Fibroblast of skin of left quadriceps (primary cell): ENCODE data around the gene HBG1.
"Not testable (repeated sequence)": the region's sequence is repeated elsewhere in the genome, so short reads cannot be mapped to it uniquely, and the experiment has no call there.

Source experiments
- DNase-seq, 2 experiments: peaks; one replicate each; pipeline ENCODE4 v3.0.0-alpha.2; 2013; ENCODE audit warnings: low read depth in 2 of 2

The HBG1 gene

GRCh38 chr11:5277807-5278382, 28.2 kb upstream of the HBG1 start:
- no peak for DNase-seq

GRCh38 chr11:5276697-5277096, 27.0 kb upstream of the HBG1 start:
- no peak for DNase-seq

- no peak for DNase-seq
Observed at GRCh38 chr11:5275369-5276110, 25.9 kb upstream of the HBG1 start.

- no peak for DNase-seq
Observed at GRCh38 chr11:5274395-5274794, 24.7 kb upstream of the HBG1 start.

- no peak for DNase-seq
Observed at GRCh38 chr11:5272395-5273017, 22.8 kb upstream of the HBG1 start.

GRCh38 chr11:5269715-5270147, 20.1 kb upstream of the HBG1 start, which contains the start of gene HBE1:
Gene HBE1, minus strand, starts transcription at chr11:5269945. Its CDS starts 55 bp downstream, at chr11:5269890.
- DNase-seq = no peak

GRCh38 chr11:5267033-5267563, 17.4 kb upstream of the HBG1 start:
- DNase-seq = no peak

GRCh38 chr11:5266609-5267008, 17.0 kb upstream of the HBG1 start:
- no peak for DNase-seq

- no peak for DNase-seq
Observed at GRCh38 chr11:5265832-5266231, 16.2 kb upstream of the HBG1 start.

GRCh38 chr11:5258543-5259262, 9.0 kb upstream of the HBG1 start:
- DNase-seq = no peak

- no peak for DNase-seq
Observed at GRCh38 chr11:5257296-5257695, 7.6 kb upstream of the HBG1 start.

GRCh38 chr11:5254646-5255413, 5.2 kb upstream of the HBG1 start, which contains the start of gene HBG2:
Gene HBG2, minus strand, starts transcription at chr11:5254781. Its CDS starts 53 bp downstream, at chr11:5254728.
- DNase-seq = not testable (repeated sequence)

- DNase-seq = not testable (repeated sequence)
Observed at GRCh38 chr11:5254023-5254422, 4.4 kb upstream of the HBG1 start.

- DNase-seq = not testable (repeated sequence)
Observed at GRCh38 chr11:5253440-5253839, 3.8 kb upstream of the HBG1 start.

- no peak for DNase-seq
Observed at GRCh38 chr11:5252919-5253265, 3.2 kb upstream of the HBG1 start.

GRCh38 chr11:5252192-5252918, 2.7 kb upstream of the HBG1 start:
- DNase-seq = no peak

- DNase-seq = no peak
Observed at GRCh38 chr11:5251746-5252145, 2.1 kb upstream of the HBG1 start.

- DNase-seq = no peak
Observed at GRCh38 chr11:5250543-5251204, 1.0 kb upstream of the HBG1 start.

GRCh38 chr11:5248498-5248897, 1.2 kb downstream of the HBG1 start:
- not testable (repeated sequence) for DNase-seq
